DMS114 treated with DMSO at 0.1 percent for 48 hours (cell line): ENCODE data around the gene SEPTIN7.
A peak's percentile ranks its signal among the peaks of the same experiment; 100 is the strongest.

Source experiments
- DNase-seq: peaks from one replicate; lab custom pipeline; 2025; ENCODE audit not compliant: unreplicated experiment; lab: John Stamatoyannopoulos, UW

The SEPTIN7 gene

DNA sequence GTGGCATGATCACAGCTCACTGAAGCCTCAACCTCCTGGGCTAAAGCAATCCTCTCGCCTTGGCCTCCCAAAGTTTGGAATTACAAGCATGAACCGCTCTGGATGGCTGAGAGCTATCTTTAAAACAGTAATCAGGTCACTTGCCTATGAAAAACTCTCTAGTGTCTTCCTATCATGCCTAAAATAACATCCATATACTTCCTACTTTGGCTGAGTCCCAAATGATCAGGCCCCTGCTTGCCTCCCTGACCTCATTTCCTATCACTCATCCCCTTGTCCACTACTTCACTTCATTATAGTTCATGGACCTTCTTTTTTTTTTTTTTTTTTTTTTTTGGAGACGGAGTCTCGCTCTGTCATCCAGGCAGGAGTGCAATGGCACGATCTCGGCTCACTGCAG lies 28.0 kb downstream of the SEPTIN7 start:
- DNase-seq, result no peak

- peak; percentile 35 for DNase-seq
Measured at GRCh38 chr7:35831208-35831607, 30.4 kb downstream of the SEPTIN7 start.

- DNase-seq, result no peak
Measured at GRCh38 chr7:35839860-35840854, 39.3 kb downstream of the SEPTIN7 start.

- no peak for DNase-seq
Measured at GRCh38 chr7:35846816-35847412, 46.1 kb downstream of the SEPTIN7 start.

DNA sequence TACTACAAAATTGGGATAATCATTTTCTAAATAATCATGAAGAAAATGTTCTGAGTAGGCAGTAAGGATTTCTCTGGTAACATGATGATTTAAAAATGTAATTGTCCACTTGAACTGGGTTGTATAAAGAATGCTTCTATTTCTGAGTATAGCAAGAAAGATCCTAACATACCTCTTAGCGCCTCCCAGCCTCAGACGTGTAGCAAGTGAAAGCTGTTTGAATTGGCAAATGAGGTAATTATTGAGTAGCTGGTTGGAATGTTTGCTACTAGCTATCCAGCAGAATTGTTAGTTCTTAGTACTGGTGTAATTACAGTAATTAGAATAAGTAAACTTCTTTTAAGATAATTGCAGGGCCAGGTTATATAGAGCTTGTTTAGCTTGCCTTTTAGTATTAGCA lies 47.9 kb downstream of the SEPTIN7 start:
- DNase-seq, result no peak

DNA sequence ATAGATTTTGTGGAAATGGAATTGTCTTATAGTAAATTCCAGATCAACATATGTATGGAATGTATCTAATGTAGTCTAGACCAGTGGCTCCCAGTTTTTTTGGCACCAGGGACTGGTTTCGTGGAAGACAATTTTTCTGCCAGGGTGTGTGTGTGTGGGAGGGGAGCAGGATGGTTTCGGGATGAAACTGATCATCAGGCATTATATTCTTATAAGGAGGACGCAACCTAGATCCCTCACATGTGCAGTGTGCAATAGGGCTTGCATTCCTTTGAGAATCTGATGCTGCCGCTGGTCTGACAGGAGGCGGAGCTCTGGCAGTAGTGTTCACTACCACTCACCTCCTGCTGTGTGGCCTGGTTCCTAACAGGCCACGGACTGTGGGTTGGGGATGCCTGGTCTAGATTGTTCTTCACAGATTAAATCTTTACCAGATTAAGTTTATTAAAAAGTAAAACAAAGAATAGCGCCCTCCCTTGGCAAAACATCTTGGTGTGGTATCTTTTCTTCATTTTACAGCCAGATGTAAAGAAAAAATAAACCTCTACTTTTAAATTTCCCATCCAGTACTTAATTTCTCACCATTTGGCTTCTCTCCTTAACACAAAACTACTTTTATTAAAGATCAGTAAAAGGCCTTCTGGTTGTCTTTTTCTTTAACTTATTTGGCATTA lies 48.4 kb downstream of the SEPTIN7 start:
- no peak for DNase-seq

- no peak for DNase-seq
Measured at GRCh38 chr7:35849954-35850353, 49.1 kb downstream of the SEPTIN7 start.
